ENCODE measurements around the gene SCAMP2.

DNA sequence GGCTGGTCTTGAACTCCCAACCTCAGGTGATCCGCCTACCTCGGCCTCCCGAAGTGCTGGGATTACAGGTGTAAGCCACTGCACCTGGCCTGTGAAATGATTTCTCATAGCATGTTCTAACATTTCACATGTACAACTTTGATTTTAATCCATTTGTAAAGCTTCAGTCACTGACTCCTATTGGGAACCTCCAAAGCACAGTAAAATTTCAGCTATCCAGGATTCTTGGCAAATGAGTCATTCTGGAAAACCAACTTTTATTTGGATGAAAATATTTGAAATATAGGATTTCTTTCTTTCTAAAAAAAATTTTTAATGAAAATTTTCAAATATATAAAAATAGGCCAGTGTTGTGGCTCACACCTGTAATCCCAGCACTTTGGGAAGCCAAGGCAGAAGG, 63.2 kb downstream of the SCAMP2 start:
- TF ChIP-seq CTCF (IDR thresholded peaks at IDR 0.05; ENCODE audit: low read depth, low read length) (no peak), EZH2phosphoT487 (IDR thresholded peaks at IDR 0.05; ENCODE audit: low read depth) (no peak)
